ENCODE data around the gene SNED1.

SNED1 gene

DNA sequence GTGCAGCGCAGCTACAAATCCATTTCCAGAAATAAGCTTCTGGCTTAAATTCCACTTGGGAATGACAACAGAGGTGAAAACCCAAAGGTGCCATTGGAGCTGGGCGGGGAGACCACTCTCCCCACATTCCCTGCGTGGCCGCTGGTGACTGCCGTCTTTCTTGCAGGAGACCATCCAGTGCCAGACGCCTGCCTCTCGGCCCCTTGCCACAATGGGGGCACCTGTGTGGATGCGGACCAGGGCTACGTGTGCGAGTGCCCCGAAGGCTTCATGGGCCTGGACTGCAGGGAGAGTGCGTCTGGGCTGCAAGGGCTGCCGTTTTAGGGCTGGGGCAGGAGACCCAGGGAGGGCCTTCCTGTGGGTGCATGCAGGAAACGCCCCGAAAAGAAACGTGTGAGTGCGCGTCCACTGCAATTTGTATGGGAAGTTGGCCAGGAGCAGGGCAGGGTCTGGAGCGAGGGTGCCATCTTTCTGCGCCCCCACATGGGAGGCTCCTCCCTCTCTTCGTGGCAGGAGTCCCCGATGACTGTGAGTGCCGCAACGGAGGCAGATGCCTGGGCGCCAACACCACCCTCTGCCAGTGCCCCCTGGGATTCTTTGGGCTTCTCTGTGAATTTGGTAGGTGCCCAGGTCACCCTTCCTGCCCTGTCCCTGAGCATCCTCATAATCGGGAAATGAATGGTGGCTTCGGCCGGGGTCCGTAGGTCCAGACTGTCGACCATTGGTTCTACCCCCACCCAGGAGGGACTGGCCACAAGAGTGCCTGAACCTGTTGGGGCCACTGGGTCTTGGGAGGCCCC lies 49.9 kb downstream of the SNED1 start:
- TF ChIP-seq, protein P1, sequence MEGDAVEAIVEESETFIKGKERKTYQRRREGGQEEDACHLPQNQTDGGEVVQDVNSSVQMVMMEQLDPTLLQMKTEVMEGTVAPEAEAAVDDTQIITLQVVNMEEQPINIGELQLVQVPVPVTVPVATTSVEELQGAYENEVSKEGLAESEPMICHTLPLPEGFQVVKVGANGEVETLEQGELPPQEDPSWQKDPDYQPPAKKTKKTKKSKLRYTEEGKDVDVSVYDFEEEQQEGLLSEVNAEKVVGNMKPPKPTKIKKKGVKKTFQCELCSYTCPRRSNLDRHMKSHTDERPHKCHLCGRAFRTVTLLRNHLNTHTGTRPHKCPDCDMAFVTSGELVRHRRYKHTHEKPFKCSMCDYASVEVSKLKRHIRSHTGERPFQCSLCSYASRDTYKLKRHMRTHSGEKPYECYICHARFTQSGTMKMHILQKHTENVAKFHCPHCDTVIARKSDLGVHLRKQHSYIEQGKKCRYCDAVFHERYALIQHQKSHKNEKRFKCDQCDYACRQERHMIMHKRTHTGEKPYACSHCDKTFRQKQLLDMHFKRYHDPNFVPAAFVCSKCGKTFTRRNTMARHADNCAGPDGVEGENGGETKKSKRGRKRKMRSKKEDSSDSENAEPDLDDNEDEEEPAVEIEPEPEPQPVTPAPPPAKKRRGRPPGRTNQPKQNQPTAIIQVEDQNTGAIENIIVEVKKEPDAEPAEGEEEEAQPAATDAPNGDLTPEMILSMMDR (conservative IDR thresholded peaks at IDR 0.05; ENCODE audit: low read length) = no peak
- TF ChIP-seq EZH2phosphoT487 (IDR thresholded peaks at IDR 0.05; ENCODE audit: borderline replicate concordance) = no peak
- Histone ChIP-seq H3K79me2 (ENCODE audit: insufficient read depth, low read length) (no peaks in the 10 kb centered on the region), H3F3A (ENCODE audit: low read depth) (no peaks in the 10 kb centered on the region), H4K20me1 (ENCODE audit: insufficient read depth, low read length, poor library complexity, severe bottlenecking) (no peaks in the 10 kb centered on the region), H3K9me3 (ENCODE audit: insufficient read depth, low read depth, low read length) (peaks cover 4% of the 10 kb centered on the region; the same call in 1 of the 2 replicates), H3K36me3 (ENCODE audit: insufficient read depth, low read length) (no peaks in the 10 kb centered on the region), H3K9ac (ENCODE audit: low read depth, low read length, poor library complexity, severe bottlenecking) (no peak overlapping the region), H3K4me1 (ENCODE audit: insufficient read depth, low read length, poor library complexity, severe bottlenecking) (no peaks in the 10 kb centered on the region), H3K4me3 (ENCODE audit: low read length, poor library complexity, severe bottlenecking) (no peak overlapping the region), H3K4me2 (ENCODE audit: low read depth, low read length, poor library complexity, severe bottlenecking) (no peak overlapping the region), H3K9me2 (replicated peaks; ENCODE audit: low read depth, low read length) (no peaks in the 10 kb centered on the region), H3K27me3 (ENCODE audit: insufficient read depth, low read length, poor library complexity, severe bottlenecking) (no peaks in the 10 kb centered on the region), H2AFZ (ENCODE audit: low read length) (no peak overlapping the region)

DNA sequence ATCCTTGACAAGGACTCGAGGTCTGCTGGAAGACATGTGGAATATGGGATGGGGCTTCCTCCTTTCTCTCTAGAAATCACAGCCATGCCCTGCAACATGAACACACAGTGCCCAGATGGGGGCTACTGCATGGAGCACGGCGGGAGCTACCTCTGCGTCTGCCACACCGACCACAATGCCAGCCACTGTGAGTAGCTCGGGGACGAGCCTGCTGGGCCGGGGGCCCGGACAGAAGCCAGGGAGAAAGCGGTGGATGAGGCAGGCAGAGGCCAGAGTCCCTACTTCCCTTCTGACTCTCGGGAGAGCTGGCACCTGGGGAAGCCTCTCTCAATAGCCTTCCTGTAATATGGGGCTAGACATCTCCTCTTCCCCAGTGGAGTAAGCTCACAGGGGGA lies 50.5 kb downstream of the SNED1 start:
- Histone ChIP-seq H2AFZ (ENCODE audit: low read length) (no peak overlapping the region), H3K9me2 (replicated peaks; ENCODE audit: low read depth, low read length) (no peaks in the 10 kb centered on the region), H3F3A (ENCODE audit: low read depth) (no peaks in the 10 kb centered on the region), H3K36me3 (ENCODE audit: insufficient read depth, low read length) (no peaks in the 10 kb centered on the region), H3K4me3 (ENCODE audit: low read length, poor library complexity, severe bottlenecking) (no peak overlapping the region), H3K79me2 (ENCODE audit: insufficient read depth, low read length) (no peaks in the 10 kb centered on the region), H3K4me2 (ENCODE audit: low read depth, low read length, poor library complexity, severe bottlenecking) (no peak overlapping the region), H4K20me1 (ENCODE audit: insufficient read depth, low read length, poor library complexity, severe bottlenecking) (no peaks in the 10 kb centered on the region), H3K9me3 (ENCODE audit: insufficient read depth, low read depth, low read length) (peaks cover 4% of the 10 kb centered on the region; the same call in 1 of the 2 replicates), H3K4me1 (ENCODE audit: insufficient read depth, low read length, poor library complexity, severe bottlenecking) (no peaks in the 10 kb centered on the region), H3K9ac (ENCODE audit: low read depth, low read length, poor library complexity, severe bottlenecking) (no peak overlapping the region), H3K27me3 (ENCODE audit: insufficient read depth, low read length, poor library complexity, severe bottlenecking) (no peaks in the 10 kb centered on the region)
- TF ChIP-seq, protein P1 (conservative IDR thresholded peaks at IDR 0.05; ENCODE audit: low read length) = no peak
- TF ChIP-seq EZH2phosphoT487 (IDR thresholded peaks at IDR 0.05; ENCODE audit: borderline replicate concordance) = no peak

DNA sequence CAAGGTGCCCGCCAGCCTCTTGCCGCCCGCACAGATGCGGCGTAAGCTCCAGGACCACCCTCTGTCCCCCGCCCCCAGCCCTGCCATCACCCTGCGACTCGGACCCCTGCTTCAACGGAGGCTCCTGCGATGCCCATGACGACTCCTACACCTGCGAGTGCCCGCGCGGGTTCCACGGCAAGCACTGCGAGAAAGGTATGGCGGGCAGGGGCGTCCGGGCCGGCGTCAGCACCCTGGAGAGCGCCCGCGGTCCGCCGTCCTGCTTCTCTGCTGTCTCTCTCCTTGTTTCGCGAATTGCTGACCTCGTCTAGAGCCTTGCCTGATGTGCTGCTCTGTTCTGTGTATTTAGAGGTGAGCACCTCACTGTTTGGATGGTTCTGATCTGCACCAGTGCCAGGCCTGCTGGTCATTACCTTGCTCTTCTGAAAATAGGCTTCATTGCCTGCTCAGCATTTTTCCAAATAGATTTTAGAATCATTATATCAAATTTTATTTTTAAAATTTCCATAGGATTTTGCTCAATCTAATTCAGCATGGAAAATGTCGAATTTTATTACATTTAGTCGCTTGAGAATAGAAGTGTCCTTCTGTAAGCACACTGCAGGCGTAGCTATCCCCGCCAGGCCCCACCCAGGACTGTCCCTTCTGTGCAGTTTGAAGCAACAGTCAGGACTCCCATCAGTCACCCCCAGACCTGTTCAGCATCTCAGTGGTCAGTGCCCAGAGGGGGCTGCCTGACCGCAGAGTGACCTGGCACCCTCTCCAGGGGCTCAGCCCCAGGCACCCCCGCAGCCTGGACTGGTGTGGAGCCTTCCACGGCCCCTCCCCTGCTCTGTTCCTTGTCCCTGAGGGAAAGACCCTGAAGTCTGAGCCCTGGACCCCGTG lies 51.6 kb downstream of the SNED1 start:
- no peak overlapping the region for H2AFZ ChIP-seq (ENCODE audit: low read length)
- no peak overlapping the region for H3K4me2 ChIP-seq (ENCODE audit: low read depth, low read length, poor library complexity, severe bottlenecking)

More for the DNA sequence above, 51.6 kb downstream of the SNED1 start:
- Histone ChIP-seq H4K20me1 (ENCODE audit: insufficient read depth, low read length, poor library complexity, severe bottlenecking) (no peaks in the 10 kb centered on the region), H3K4me3 (ENCODE audit: low read length, poor library complexity, severe bottlenecking) (no peak overlapping the region), H3K36me3 (ENCODE audit: insufficient read depth, low read length) (no peaks in the 10 kb centered on the region), H3F3A (ENCODE audit: low read depth) (no peaks in the 10 kb centered on the region), H3K27me3 (ENCODE audit: insufficient read depth, low read length, poor library complexity, severe bottlenecking) (no peaks in the 10 kb centered on the region), H3K9me3 (ENCODE audit: insufficient read depth, low read depth, low read length) (peaks cover 4% of the 10 kb centered on the region; the same call in 1 of the 2 replicates), H3K79me2 (ENCODE audit: insufficient read depth, low read length) (no peaks in the 10 kb centered on the region), H3K9me2 (replicated peaks; ENCODE audit: low read depth, low read length) (no peaks in the 10 kb centered on the region), H3K9ac (ENCODE audit: low read depth, low read length, poor library complexity, severe bottlenecking) (no peak overlapping the region), H3K4me1 (ENCODE audit: insufficient read depth, low read length, poor library complexity, severe bottlenecking) (no peaks in the 10 kb centered on the region)
- TF ChIP-seq, protein P1 (conservative IDR thresholded peaks at IDR 0.05; ENCODE audit: low read length) = no peak
- no peak for TF ChIP-seq EZH2phosphoT487 (IDR thresholded peaks at IDR 0.05; ENCODE audit: borderline replicate concordance)

Measured in Loucy (cell line).